Bronchial epithelial cell (primary cell): Measurements from ENCODE around the gene YIPF1. TPM values are rescaled to one million over a fixed set of nuclear protein-coding genes. Genes with fewer than 3 reads are reported as not detected.
A peak's percentile ranks its signal among the peaks of the same experiment; 100 is the strongest.
"Not testable (repeated sequence)": the region's sequence is repeated elsewhere in the genome, so short reads cannot be mapped to it uniquely, and the experiment has no call there.

Source experiments
- DNase-seq: peaks from one replicate; pipeline ENCODE4 v3.0.0-alpha.2; 2010; ENCODE audit warnings: low read depth
- FAIRE-seq: peaks from 2 replicates; lab custom pipeline; 2011; peaks lifted over from hg19 to GRCh38; lab: Jason Lieb, UNC
- H3K27me3 ChIP-seq: 2 replicates; pipeline ENCODE4 v1.5.1; 2011; ENCODE audit warnings: low read length; ENCODE audit not compliant: control insufficient read depth, insufficient read depth
- H3K36me3 ChIP-seq: 2 replicates; pipeline ENCODE4 v1.5.1; 2011; ENCODE audit warnings: low read length; ENCODE audit not compliant: control insufficient read depth, insufficient read depth
- H3K4me3 ChIP-seq: 2 replicates; pipeline ENCODE4 v1.5.1; 2011; ENCODE audit warnings: mild to moderate bottlenecking, low read depth, low read length, control low read depth
- CTCF ChIP-seq: IDR thresholded peaks from 2 replicates; pipeline ENCODE4 v1.5.1; 2011; ENCODE audit warnings: mild to moderate bottlenecking, moderate library complexity, low read length, control low read depth, inconsistent platforms; ENCODE audit not compliant: insufficient read depth, severe bottlenecking
- total RNA-seq: library from RNA; depleted of rRNA; stranded (reverse); fragments of >200 nt; gene quantifications from 2 replicates; pipeline ENCODE4 v1.2.1, GENCODE V29; 2014

YIPF1 gene
- total RNA-seq, 1 donor from 2014 or later = 18.7 TPM

GRCh38 chr1:53833393-53833792, 56.2 kb downstream of the YIPF1 start:
- Histone ChIP-seq H3K36me3 (no peaks in the 10 kb centered on the region), H3K4me3 (no peak overlapping the region), H3K27me3 (no peaks in the 10 kb centered on the region)
- FAIRE-seq = no peak
- no peak for TF ChIP-seq CTCF
- DNase-seq = no peak

GRCh38 chr1:53826367-53826766, 63.2 kb downstream of the YIPF1 start:
- H3K27me3 ChIP-seq = no peaks in the 10 kb centered on the region
- no peak for FAIRE-seq
- peaks cover 4% of the 10 kb centered on the region for H3K36me3 ChIP-seq
- no peak overlapping the region for H3K4me3 ChIP-seq
- peak; percentile 13 for DNase-seq
- TF ChIP-seq CTCF = no peak

- FAIRE-seq = no peak
- no peak for DNase-seq
- H3K27me3 ChIP-seq = no peaks in the 10 kb centered on the region
- TF ChIP-seq CTCF = no peak
- peaks cover 4% of the 10 kb centered on the region for H3K36me3 ChIP-seq
- no peak overlapping the region for H3K4me3 ChIP-seq
Observed at GRCh38 chr1:53825306-53825705, 64.3 kb downstream of the YIPF1 start.

GRCh38 chr1:53822931-53823330, 66.7 kb downstream of the YIPF1 start:
- H3K36me3 ChIP-seq = peaks cover 4% of the 10 kb centered on the region

GRCh38 chr1:53821380-53821779, 68.2 kb downstream of the YIPF1 start:
- DNase-seq (no peak), FAIRE-seq (no peak)
- Histone ChIP-seq H3K4me3 (no peak overlapping the region), H3K36me3 (peaks cover 4% of the 10 kb centered on the region), H3K27me3 (no peaks in the 10 kb centered on the region)
- TF ChIP-seq CTCF = no peak

More at GRCh38 chr1:53822931-53823330, 66.7 kb downstream of the YIPF1 start:
- no peak for DNase-seq
- TF ChIP-seq CTCF = no peak
- no peaks in the 10 kb centered on the region for H3K27me3 ChIP-seq
- H3K4me3 ChIP-seq = no peak overlapping the region
- no peak for FAIRE-seq

GRCh38 chr1:53819387-53819786, 70.2 kb downstream of the YIPF1 start:
- H3K4me3 ChIP-seq = no peak overlapping the region
- FAIRE-seq (no peak), DNase-seq (no peak)
- no peaks in the 10 kb centered on the region for H3K27me3 ChIP-seq
- peaks cover 2% of the 10 kb centered on the region for H3K36me3 ChIP-seq
- no peak for TF ChIP-seq CTCF

GRCh38 chr1:53816584-53816983, 73.0 kb downstream of the YIPF1 start:
- not testable (repeated sequence) for FAIRE-seq, H3K36me3 ChIP-seq, DNase-seq, H3K27me3 ChIP-seq, H3K4me3 ChIP-seq

GRCh38 chr1:53815484-53815883, 74.1 kb downstream of the YIPF1 start:
- H3K4me3 ChIP-seq, FAIRE-seq, H3K27me3 ChIP-seq, H3K36me3 ChIP-seq, DNase-seq: not testable (repeated sequence)
